Measurements from ENCODE around the gene PDCD4. TPM values are rescaled to one million over a fixed set of nuclear protein-coding genes. Genes with fewer than 3 reads are reported as not detected.

Gene PDCD4
- total and polyA plus RNA-seq, 10 of the 15 experiments (the other 5 are each of a cell fraction or from before 2014, with no cell fraction given): 101 to 372 (median 171) TPM

GRCh38 chr10:110841767-110842267 is 29.9 kb upstream of the PDCD4 start (continued):
- TF ChIP-seq CUX1 (IDR thresholded peaks at IDR 0.05; ENCODE audit: insufficient replicate concordance, low read depth, low read length): no peak
- no peak for TF ChIP-seq SMARCA5 (IDR thresholded peaks at IDR 0.05)
- TF ChIP-seq EZH2 (IDR thresholded peaks at IDR 0.05; ENCODE audit: borderline replicate concordance, control insufficient read depth, low read depth, low read length): no peak
- no peak for TF ChIP-seq CBX3 (IDR thresholded peaks at IDR 0.05; ENCODE audit: borderline replicate concordance, low read depth)
- no peak for TF ChIP-seq RBBP5 (conservative IDR thresholded peaks at IDR 0.05)
- TF ChIP-seq POLR2AphosphoS5 (IDR thresholded peaks at IDR 0.05; ENCODE audit: low read length): peak; percentile 79
- TF ChIP-seq SP1 (IDR thresholded peaks at IDR 0.05; ENCODE audit: low read depth, low read length): peak; percentile 61
- peak; percentile 90 for TF ChIP-seq TCF3 (IDR thresholded peaks at IDR 0.05; ENCODE audit: borderline replicate concordance, insufficient read depth, low read depth, low read length)
- TF ChIP-seq CREM (IDR thresholded peaks at IDR 0.05; ENCODE audit: low read depth): peak; percentile 87
- peak; percentile 86 for TF ChIP-seq DPF2 (IDR thresholded peaks at IDR 0.05)
- no peak for TF ChIP-seq RB1 (IDR thresholded peaks at IDR 0.05; ENCODE audit: borderline replicate concordance)
- TF ChIP-seq TCF7 (IDR thresholded peaks at IDR 0.05; ENCODE audit: borderline replicate concordance): peak; percentile 54
- TF ChIP-seq KLF5 (IDR thresholded peaks at IDR 0.05; ENCODE audit: partially characterized antibody): no peak
- no peak for TF ChIP-seq BCL3 (IDR thresholded peaks at IDR 0.05; ENCODE audit: borderline replicate concordance, insufficient read depth, low read depth, low read length, poor library complexity, severe bottlenecking)
- peak; percentile 90 for TF ChIP-seq IKZF1 (conservative IDR thresholded peaks at IDR 0.05)
- TF ChIP-seq RELB (IDR thresholded peaks at IDR 0.05; ENCODE audit: low read depth): peak; percentile 79
- TF ChIP-seq MYB (IDR thresholded peaks at IDR 0.05; ENCODE audit: borderline replicate concordance, low read depth, low read length): no peak
- TF ChIP-seq MLLT1 (IDR thresholded peaks at IDR 0.05): 0 out of 2 replicates have a peak, but pooled peaks have one; percentile 18
- TF ChIP-seq JUNB (IDR thresholded peaks at IDR 0.05): peak; percentile 89
- no peak for TF ChIP-seq ZSCAN29 (IDR thresholded peaks at IDR 0.05)
- TF ChIP-seq PKNOX1 (IDR thresholded peaks at IDR 0.05): no peak
- no peak for TF ChIP-seq HDAC2 (IDR thresholded peaks at IDR 0.05)

All from GM12878 (cell line).